ENCODE results near the gene CDC42EP3. TPM values are rescaled to one million over a fixed set of nuclear protein-coding genes. Genes with fewer than 3 reads are reported as not detected.

CDC42EP3 gene
- total RNA-seq: 10 to 100 TPM; 44.3 to 50.6 TPM
- 107 TPM for polyA plus RNA-seq (ENCODE audit: insufficient read depth, low read depth, low replicate concordance)
- long read RNA-seq, donor 1, full-length matches to known transcripts: 14 of 14 reads
- long read RNA-seq, donor 1, partial matches to known transcripts: 0 of 14 reads
- long read RNA-seq, donor 1, other reads (novel, unspliced or antisense): 0 of 14 reads
- long read RNA-seq, donor 2, full-length matches to known transcripts: 8 of 8 reads
- long read RNA-seq, donor 2, partial matches to known transcripts: 0 of 8 reads
- long read RNA-seq, donor 2, other reads (novel, unspliced or antisense): 0 of 8 reads

DNA sequence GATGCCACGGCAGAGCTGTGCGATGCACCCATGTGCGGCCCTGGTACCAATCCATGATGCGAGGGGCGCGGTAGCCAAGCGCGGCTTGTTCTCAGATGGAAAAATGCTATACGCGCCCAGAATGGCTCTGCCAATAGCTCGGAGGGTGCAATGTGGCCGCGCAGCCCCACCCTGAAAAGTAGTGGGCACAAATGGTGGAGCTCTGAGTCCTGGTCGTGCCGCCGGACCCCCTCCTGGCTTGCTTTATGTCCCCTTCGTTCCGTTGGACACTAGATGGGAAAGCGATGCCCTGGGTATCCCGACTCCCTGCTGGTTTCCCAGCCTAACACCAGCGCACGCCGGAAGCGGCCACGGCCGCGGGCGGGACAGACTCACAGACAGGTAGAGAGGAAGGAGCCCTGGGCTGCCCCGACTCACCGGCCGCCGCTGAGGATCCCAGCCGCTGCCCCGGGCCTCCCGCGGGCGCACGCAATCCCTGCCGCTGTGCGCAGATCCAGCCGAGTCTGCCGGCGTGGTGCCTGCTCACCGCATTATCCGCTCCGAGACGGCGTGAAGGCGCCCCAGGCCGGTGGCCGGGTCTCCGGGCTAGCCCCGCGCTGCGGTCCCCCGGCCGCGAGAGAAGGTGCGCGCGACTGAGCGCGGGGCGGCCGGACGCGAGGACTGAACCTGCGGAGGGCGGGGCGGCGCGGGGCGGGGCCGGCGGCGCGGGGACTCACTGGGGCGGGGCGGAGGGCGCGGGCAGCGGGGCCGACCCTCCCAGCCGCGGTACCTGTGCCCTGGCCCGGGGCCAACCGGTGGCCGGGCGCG is at the start of gene CDC42EP3:
CDC42EP3 (minus strand) TSS at position 634 of the 807 bp plus-strand sequence. CDS start 25,055 bp downstream, outside the sequence.
- WGBS, 2 donors: 0 to 1% methylated on average over 9 to 52 of the region's 90 CpGs
- H3K27ac ChIP-seq: peak within 1 kb of the TSS; percentile 88 to 94
- intact Hi-C loops (cut with DNase I; ENCODE audit: low total_unique reads): no loop called here
- H3K4me3 ChIP-seq: peak within 1 kb of the TSS; percentile 83 to 95
- H3K27me3 ChIP-seq: no peaks in the 10 kb centered on the region
- H3K9me3 ChIP-seq: no peaks in the 10 kb centered on the region
- peaks cover 7% of the 10 kb centered on the region for H3K4me1 ChIP-seq
- TF ChIP-seq, protein P1, sequence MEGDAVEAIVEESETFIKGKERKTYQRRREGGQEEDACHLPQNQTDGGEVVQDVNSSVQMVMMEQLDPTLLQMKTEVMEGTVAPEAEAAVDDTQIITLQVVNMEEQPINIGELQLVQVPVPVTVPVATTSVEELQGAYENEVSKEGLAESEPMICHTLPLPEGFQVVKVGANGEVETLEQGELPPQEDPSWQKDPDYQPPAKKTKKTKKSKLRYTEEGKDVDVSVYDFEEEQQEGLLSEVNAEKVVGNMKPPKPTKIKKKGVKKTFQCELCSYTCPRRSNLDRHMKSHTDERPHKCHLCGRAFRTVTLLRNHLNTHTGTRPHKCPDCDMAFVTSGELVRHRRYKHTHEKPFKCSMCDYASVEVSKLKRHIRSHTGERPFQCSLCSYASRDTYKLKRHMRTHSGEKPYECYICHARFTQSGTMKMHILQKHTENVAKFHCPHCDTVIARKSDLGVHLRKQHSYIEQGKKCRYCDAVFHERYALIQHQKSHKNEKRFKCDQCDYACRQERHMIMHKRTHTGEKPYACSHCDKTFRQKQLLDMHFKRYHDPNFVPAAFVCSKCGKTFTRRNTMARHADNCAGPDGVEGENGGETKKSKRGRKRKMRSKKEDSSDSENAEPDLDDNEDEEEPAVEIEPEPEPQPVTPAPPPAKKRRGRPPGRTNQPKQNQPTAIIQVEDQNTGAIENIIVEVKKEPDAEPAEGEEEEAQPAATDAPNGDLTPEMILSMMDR (IDR thresholded peaks at IDR 0.05): no peak
- no peak for TF ChIP-seq POLR2A (IDR thresholded peaks at IDR 0.05)
- DNase-seq: peak; percentile 63
- H3K36me3 ChIP-seq (ENCODE audit: low read depth, missing control alignments): no peaks in the 10 kb centered on the region

GRCh38 chr2:37721201-37721560 is 49.7 kb upstream of the CDC42EP3 start:
- no peak for TF ChIP-seq POLR2A (IDR thresholded peaks at IDR 0.05)
- TF ChIP-seq, protein P1 (IDR thresholded peaks at IDR 0.05): no peak
- Histone ChIP-seq H3K4me3 (no peak overlapping the region), H3K27ac (no peak overlapping the region), H3K27me3 (no peaks in the 10 kb centered on the region), H3K4me1 (no peaks in the 10 kb centered on the region), H3K9me3 (no peaks in the 10 kb centered on the region), H3K36me3 (ENCODE audit: low read depth, missing control alignments) (no peaks in the 10 kb centered on the region)
- 58 to 65% methylated on average over 2 of the region's 2 CpGs for WGBS, 2 donors
- no peak for DNase-seq
- intact Hi-C loops (cut with DNase I; ENCODE audit: low total_unique reads): no loop called here

DNA sequence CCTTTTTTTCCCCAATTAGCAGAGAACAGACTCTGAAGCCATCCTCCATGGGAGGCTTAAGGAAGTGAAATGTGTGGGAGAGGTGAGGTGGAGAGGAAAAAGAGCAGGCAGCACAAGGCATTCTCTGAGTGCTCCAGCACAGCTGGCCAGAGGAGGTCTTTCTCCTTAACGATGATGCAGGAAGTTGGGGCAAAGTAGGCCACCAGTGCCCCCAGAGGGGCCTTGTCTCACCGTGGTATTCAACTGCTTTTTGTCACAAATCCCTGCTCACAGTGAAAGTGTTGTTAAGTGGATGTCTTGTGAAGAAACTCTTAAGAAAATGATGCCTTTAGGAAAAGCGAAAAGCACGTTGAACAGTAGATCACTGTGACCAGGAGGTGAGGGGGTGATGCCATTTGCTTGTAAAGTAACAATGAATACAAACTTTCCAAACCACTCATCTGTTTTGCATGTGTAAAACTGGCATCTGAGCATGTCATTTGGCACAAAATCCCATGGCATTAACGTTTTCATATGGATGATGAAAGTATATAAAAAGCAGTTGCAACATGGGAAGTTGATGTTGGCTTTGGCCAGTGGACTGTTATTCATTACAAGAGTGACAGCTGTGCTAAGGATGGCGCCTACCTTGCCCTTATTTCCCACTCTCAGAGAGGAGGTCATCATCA is 49.2 kb upstream of the CDC42EP3 start:
- TF ChIP-seq, protein P1 (IDR thresholded peaks at IDR 0.05): no peak
- no peak for TF ChIP-seq POLR2A (IDR thresholded peaks at IDR 0.05)
- DNase-seq: no peak
- Histone ChIP-seq H3K27me3 (no peaks in the 10 kb centered on the region), H3K36me3 (ENCODE audit: low read depth, missing control alignments) (no peaks in the 10 kb centered on the region), H3K9me3 (no peaks in the 10 kb centered on the region), H3K27ac (no peak overlapping the region), H3K4me1 (no peaks in the 10 kb centered on the region), H3K4me3 (no peak overlapping the region)
- WGBS, 2 donors: 70% methylated on average over 6 of the region's 6 CpGs
- intact Hi-C loops (cut with DNase I; ENCODE audit: low total_unique reads): no loop called here

DNA sequence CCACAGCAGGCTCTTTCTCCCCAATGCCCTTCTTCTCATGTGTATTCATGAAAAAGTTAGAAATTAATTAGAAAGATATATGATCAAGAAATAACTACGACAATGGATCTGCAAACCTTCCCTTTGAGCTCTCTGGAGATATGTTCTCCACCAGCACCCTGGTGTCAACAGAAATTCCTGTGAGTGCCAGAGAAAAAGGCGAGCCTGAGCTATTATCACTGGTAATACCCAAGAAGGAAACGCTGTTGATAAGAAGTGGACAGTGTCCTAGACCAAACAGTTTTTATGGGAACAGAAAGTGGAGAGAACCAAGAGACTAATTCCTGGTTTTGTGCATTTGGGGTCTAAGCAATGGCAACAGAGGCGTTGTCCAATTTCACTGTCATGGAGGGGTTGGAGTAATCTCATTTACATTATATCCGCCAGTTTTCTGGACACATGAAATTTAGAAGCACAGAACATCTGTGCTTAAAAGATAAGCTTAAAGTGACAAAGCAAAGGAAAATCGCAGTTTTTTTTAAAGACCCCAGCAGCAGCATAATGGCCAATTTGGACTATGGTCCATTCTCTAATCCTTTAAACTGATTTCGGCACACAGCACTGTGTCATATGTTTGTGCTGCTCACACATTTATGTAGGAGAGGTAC is 47.2 kb upstream of the CDC42EP3 start:
- no peaks in the 10 kb centered on the region for H3K36me3 ChIP-seq (ENCODE audit: low read depth, missing control alignments)
- no peak overlapping the region for H3K4me3 ChIP-seq
- intact Hi-C loops (cut with DNase I; ENCODE audit: low total_unique reads): no loop called here
- DNase-seq: no peak
- H3K9me3 ChIP-seq: no peaks in the 10 kb centered on the region
- 53 to 73% methylated on average over 7 of the region's 7 CpGs for WGBS, 2 donors
- no peak overlapping the region for H3K27ac ChIP-seq
- TF ChIP-seq, protein P1 (IDR thresholded peaks at IDR 0.05): no peak
- no peak for TF ChIP-seq POLR2A (IDR thresholded peaks at IDR 0.05)
- no peaks in the 10 kb centered on the region for H3K4me1 ChIP-seq
- no peaks in the 10 kb centered on the region for H3K27me3 ChIP-seq

Measured in testis (tissue), 5 donors.